Measurements from ENCODE around the gene SLC26A3.

Gene SLC26A3

DNA sequence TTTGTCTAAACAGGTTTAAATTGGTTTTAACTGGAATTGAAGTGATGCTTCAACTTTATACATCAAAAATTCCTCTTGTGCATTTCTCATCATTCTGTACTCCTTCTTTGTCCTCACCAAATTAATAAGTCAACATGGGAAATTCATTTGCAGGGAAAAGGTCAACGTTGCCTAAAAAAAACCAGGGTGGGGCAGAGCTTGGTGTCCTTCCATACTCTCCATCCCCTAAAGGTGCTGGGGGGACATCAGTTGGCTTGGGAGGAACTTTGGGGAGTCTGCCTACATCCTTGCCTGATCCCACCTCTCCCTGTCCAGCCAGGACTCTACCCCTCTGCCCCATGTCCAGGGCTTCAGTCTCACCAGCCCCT, 34.1 kb upstream of the SLC26A3 start:
- no peak overlapping the region for H2AFZ ChIP-seq (ENCODE audit: low read depth, low read length)
- H3K9me3 ChIP-seq (ENCODE audit: insufficient read depth, low read length, severe bottlenecking), result no peaks in the 10 kb centered on the region
- no peaks in the 10 kb centered on the region for H3K79me2 ChIP-seq (ENCODE audit: insufficient read depth, low read length)
- no peaks in the 10 kb centered on the region for H3K36me3 ChIP-seq (ENCODE audit: insufficient read depth, low read length)
- no peak overlapping the region for H3K4me2 ChIP-seq (ENCODE audit: insufficient read depth, low read length)
- no peaks in the 10 kb centered on the region for H3K4me1 ChIP-seq (ENCODE audit: insufficient read depth, low read length)
- TF ChIP-seq EZH2 (IDR thresholded peaks at IDR 0.05; ENCODE audit: borderline replicate concordance, low read depth, low read length, severe bottlenecking), result no peak
- TF ChIP-seq, protein P1, sequence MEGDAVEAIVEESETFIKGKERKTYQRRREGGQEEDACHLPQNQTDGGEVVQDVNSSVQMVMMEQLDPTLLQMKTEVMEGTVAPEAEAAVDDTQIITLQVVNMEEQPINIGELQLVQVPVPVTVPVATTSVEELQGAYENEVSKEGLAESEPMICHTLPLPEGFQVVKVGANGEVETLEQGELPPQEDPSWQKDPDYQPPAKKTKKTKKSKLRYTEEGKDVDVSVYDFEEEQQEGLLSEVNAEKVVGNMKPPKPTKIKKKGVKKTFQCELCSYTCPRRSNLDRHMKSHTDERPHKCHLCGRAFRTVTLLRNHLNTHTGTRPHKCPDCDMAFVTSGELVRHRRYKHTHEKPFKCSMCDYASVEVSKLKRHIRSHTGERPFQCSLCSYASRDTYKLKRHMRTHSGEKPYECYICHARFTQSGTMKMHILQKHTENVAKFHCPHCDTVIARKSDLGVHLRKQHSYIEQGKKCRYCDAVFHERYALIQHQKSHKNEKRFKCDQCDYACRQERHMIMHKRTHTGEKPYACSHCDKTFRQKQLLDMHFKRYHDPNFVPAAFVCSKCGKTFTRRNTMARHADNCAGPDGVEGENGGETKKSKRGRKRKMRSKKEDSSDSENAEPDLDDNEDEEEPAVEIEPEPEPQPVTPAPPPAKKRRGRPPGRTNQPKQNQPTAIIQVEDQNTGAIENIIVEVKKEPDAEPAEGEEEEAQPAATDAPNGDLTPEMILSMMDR (IDR thresholded peaks at IDR 0.05; ENCODE audit: borderline replicate concordance, extremely low read depth, low read length, poor library complexity, severe bottlenecking), result no peak
- no peak overlapping the region for H3K27ac ChIP-seq (ENCODE audit: low read length)
- H3K9ac ChIP-seq (ENCODE audit: low read depth, low read length), result no peak overlapping the region
- H3K4me3 ChIP-seq (ENCODE audit: low read depth in 1 of 2, low read length in 2 of 2), result no peak overlapping the region
- no peaks in the 10 kb centered on the region for H4K20me1 ChIP-seq (ENCODE audit: insufficient read depth, low read length)
- H3K27me3 ChIP-seq (ENCODE audit: insufficient read depth, low read length, poor library complexity), result peaks cover 4% of the 10 kb centered on the region
- DNase-seq, result no peak
- ATAC-seq (ENCODE audit: insufficient read depth, low read depth), result no peak

DNA sequence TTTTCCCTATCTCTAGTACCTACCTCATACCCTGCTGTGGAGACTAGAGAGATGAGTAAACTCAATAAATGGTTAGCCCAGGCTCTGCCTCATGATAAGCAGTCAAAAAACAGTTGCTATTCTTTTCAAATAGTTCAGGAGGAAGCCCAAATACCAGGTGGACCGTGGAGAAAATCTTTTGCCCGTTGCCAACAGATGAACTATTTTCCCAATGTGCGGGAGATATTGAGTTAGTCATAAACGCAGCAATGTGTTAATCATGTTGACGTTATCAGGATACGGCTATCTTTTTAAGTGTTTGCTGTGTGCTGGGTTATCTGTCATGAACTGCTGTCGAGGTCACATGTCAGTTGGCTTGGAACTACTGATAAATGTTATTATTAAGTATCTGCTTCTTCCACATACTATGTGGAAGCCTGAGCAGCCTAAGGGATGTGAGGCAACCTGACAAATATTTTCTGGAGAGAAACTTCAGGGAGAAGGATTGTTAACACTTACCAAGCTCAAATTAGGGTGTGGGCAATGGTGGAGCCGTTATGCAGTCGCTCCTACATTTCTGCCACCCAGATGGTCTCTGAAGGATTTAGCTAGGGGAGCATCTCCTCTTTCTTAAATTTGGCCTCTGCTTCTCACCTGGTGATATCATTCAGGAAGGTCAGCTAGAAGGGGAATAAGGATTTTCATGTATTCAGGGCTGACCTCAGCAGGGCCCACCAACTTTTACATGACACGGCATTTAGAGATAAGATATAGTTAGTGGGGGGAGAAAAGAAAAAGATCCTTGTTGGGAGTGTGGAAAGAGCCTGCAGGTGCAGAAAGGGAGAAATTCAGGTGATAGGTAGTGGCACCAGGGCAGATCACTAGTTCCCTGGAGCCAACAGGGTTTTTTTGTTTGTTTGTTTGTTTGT, 33.5 kb upstream of the SLC26A3 start:
- TF ChIP-seq, protein P1 (IDR thresholded peaks at IDR 0.05; ENCODE audit: borderline replicate concordance, extremely low read depth, low read length, poor library complexity, severe bottlenecking), result no peak
- TF ChIP-seq EZH2 (IDR thresholded peaks at IDR 0.05; ENCODE audit: borderline replicate concordance, low read depth, low read length, severe bottlenecking), result no peak

DNA sequence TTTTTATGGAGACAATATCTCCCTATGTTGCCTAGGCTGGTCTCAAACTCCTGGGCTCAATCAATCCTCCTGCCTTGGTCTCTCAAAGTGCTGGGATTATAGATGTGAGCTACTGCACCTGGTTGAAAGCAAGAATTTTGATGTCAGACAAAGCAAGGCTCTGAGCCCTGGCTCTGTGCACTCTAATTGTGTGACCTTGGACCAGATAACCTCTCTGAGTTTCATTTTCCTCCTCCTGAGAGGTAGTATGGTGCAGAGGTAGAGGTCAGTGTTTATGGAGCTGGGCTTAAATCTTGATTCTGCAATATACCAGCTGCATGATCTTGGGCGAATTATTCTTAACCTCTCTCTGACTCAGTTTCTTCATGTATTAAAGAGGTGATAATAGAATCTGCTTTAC, 31.4 kb upstream of the SLC26A3 start:
- no peaks in the 10 kb centered on the region for H4K20me1 ChIP-seq (ENCODE audit: insufficient read depth, low read length)
- no peaks in the 10 kb centered on the region for H3K4me1 ChIP-seq (ENCODE audit: insufficient read depth, low read length)
- H3K27ac ChIP-seq (ENCODE audit: low read length), result no peak overlapping the region
- DNase-seq (no peak), ATAC-seq (ENCODE audit: insufficient read depth, low read depth) (no peak)
- no peak overlapping the region for H3K9ac ChIP-seq (ENCODE audit: low read depth, low read length)
- no peak overlapping the region for H3K4me2 ChIP-seq (ENCODE audit: insufficient read depth, low read length)
- H3K4me3 ChIP-seq (ENCODE audit: low read depth in 1 of 2, low read length in 2 of 2), result no peak overlapping the region
- no peak overlapping the region for H2AFZ ChIP-seq (ENCODE audit: low read depth, low read length)
- no peaks in the 10 kb centered on the region for H3K9me3 ChIP-seq (ENCODE audit: insufficient read depth, low read length, severe bottlenecking)
- no peaks in the 10 kb centered on the region for H3K36me3 ChIP-seq (ENCODE audit: insufficient read depth, low read length)
- H3K27me3 ChIP-seq (ENCODE audit: insufficient read depth, low read length, poor library complexity), result peaks cover 4% of the 10 kb centered on the region
- TF ChIP-seq EZH2 (IDR thresholded peaks at IDR 0.05; ENCODE audit: borderline replicate concordance, low read depth, low read length, severe bottlenecking), result no peak
- TF ChIP-seq, protein P1 (IDR thresholded peaks at IDR 0.05; ENCODE audit: borderline replicate concordance, extremely low read depth, low read length, poor library complexity, severe bottlenecking), result no peak
- H3K79me2 ChIP-seq (ENCODE audit: insufficient read depth, low read length), result no peaks in the 10 kb centered on the region

More for the DNA sequence above, 33.5 kb upstream of the SLC26A3 start:
- Histone ChIP-seq H3K79me2 (ENCODE audit: insufficient read depth, low read length) (no peaks in the 10 kb centered on the region), H3K4me3 (ENCODE audit: low read depth in 1 of 2, low read length in 2 of 2) (no peak overlapping the region), H4K20me1 (ENCODE audit: insufficient read depth, low read length) (no peaks in the 10 kb centered on the region), H3K36me3 (ENCODE audit: insufficient read depth, low read length) (no peaks in the 10 kb centered on the region), H2AFZ (ENCODE audit: low read depth, low read length) (no peak overlapping the region), H3K4me2 (ENCODE audit: insufficient read depth, low read length) (no peak overlapping the region), H3K9ac (ENCODE audit: low read depth, low read length) (no peak overlapping the region), H3K4me1 (ENCODE audit: insufficient read depth, low read length) (no peaks in the 10 kb centered on the region), H3K27ac (ENCODE audit: low read length) (no peak overlapping the region), H3K9me3 (ENCODE audit: insufficient read depth, low read length, severe bottlenecking) (no peaks in the 10 kb centered on the region), H3K27me3 (ENCODE audit: insufficient read depth, low read length, poor library complexity) (peaks cover 4% of the 10 kb centered on the region)
- no peak for DNase-seq
- no peak for ATAC-seq (ENCODE audit: insufficient read depth, low read depth)

Data from DND-41 (cell line).